ENCODE results near the gene KIF21A.

KIF21A gene

DNA sequence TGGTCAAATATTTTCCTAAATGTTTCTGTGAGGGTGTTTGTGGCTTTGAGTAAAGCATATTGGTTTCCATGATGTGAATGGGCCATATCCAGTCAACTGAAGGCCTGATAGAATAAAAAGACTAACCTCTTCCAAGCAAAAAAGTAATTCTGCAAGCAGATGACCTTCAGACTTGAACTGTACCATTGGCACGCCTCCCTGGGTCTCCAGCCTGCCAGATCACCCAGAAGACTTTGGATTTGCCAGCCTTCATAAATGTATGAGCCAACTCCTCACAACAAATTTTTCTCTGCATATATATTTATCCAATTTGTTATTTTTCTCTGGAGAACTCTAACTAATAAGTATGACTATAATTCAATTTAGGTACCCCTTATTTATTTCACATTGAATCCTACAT, 190.3 kb downstream of the KIF21A start:
- DNase-seq, result no peak
